HepG2 (cell line): ENCODE results near the gene RTRAF. TPM values are rescaled to one million over a fixed set of nuclear protein-coding genes. Genes with fewer than 3 reads are reported as not detected.

Experiments
- ATAD3A ChIP-seq: sonication (generic); formaldehyde crosslinking; IDR thresholded peaks from 2 replicates; pipeline ENCODE4 v1.4.0; 2020; ENCODE audit warnings: missing genetic modification reagents
- ELF3 ChIP-seq: IDR thresholded peaks from 2 replicates; pipeline ENCODE4 v1.6.1; 2016; ENCODE audit warnings: missing genetic modification reagents, missing compliant biosample characterization
- ISL2 ChIP-seq: sonication (generic); formaldehyde crosslinking; IDR thresholded peaks from 2 replicates; pipeline ENCODE4 v1.5.0; 2020; ENCODE audit warnings: missing genetic modification reagents
- NCOA5 ChIP-seq: sonication (generic); formaldehyde crosslinking; IDR thresholded peaks from 2 replicates; pipeline ENCODE4 v1.4.0; 2020; ENCODE audit warnings: missing genetic modification reagents
- PHF20 ChIP-seq: sonication (generic); formaldehyde crosslinking; IDR thresholded peaks from 2 replicates; pipeline ENCODE4 v1.5.0; 2020; ENCODE audit warnings: mild to moderate bottlenecking, missing genetic modification reagents
- RFXANK ChIP-seq: IDR thresholded peaks from 2 replicates; pipeline ENCODE4 v1.6.1; 2016
- SAP130 ChIP-seq: IDR thresholded peaks from 2 replicates; pipeline ENCODE4 v1.6.1; 2016; ENCODE audit warnings: low read depth
- SMAD1 ChIP-seq: sonication (generic); formaldehyde crosslinking; IDR thresholded peaks from 2 replicates; pipeline ENCODE4 v1.4.0; 2020; ENCODE audit warnings: missing genetic modification reagents, low read depth, mild to moderate bottlenecking, borderline replicate concordance
- TBX2 ChIP-seq: sonication (generic); formaldehyde crosslinking; IDR thresholded peaks from 2 replicates; pipeline ENCODE4 v1.5.0; 2020; ENCODE audit warnings: missing genetic modification reagents, mild to moderate bottlenecking, borderline replicate concordance
- TFE3 ChIP-seq: IDR thresholded peaks from 2 replicates; pipeline ENCODE4 v1.6.1; 2016
- U2AF1 ChIP-seq: fragments of 200-400 bp; formaldehyde crosslinking; optimal IDR thresholded peaks from 2 replicates; pipeline ENCODE3; 2017; ENCODE audit warnings: mild to moderate bottlenecking, low read depth, low read length
- ZNF33A ChIP-seq: sonication (generic); formaldehyde crosslinking; IDR thresholded peaks from 2 replicates; pipeline ENCODE4 v1.5.1; 2020; ENCODE audit warnings: missing genetic modification reagents, mild to moderate bottlenecking, moderate library complexity, borderline replicate concordance
- ZNF343 ChIP-seq: sonication (generic); formaldehyde crosslinking; IDR thresholded peaks from 2 replicates; pipeline ENCODE4 v1.4.0; 2020; ENCODE audit warnings: mild to moderate bottlenecking, missing genetic modification reagents
- ZNF354B ChIP-seq: sonication (generic); formaldehyde crosslinking; IDR thresholded peaks from 2 replicates; pipeline ENCODE4 v1.8.0; 2022; ENCODE audit warnings: mild to moderate bottlenecking, missing genetic modification reagents
- ZNF576 ChIP-seq: sonication (generic); formaldehyde crosslinking; IDR thresholded peaks from 2 replicates; pipeline ENCODE4 v1.4.0; 2020; ENCODE audit warnings: mild to moderate bottlenecking, missing genetic modification reagents
- ZNF652 ChIP-seq: IDR thresholded peaks from 2 replicates; pipeline ENCODE4 v1.6.1; 2016; ENCODE audit warnings: low read depth, borderline replicate concordance
- ZNF674 ChIP-seq: sonication (generic); formaldehyde crosslinking; IDR thresholded peaks from 2 replicates; pipeline ENCODE4 v1.5.0; 2020; ENCODE audit warnings: low read depth, mild to moderate bottlenecking, missing genetic modification reagents
- ZNF781 ChIP-seq: sonication (generic); formaldehyde crosslinking; IDR thresholded peaks from 2 replicates; pipeline ENCODE4 v1.5.1; 2020; ENCODE audit warnings: borderline replicate concordance, mild to moderate bottlenecking, missing genetic modification reagents; ENCODE audit errors: not compliant biosample characterization
- ZNF850 ChIP-seq: sonication (generic); formaldehyde crosslinking; conservative IDR thresholded peaks from 2 replicates; pipeline ENCODE4 v1.9.0; 2021; ENCODE audit warnings: mild to moderate bottlenecking, missing genetic modification reagents
- ZNF883 ChIP-seq: sonication (generic); formaldehyde crosslinking; IDR thresholded peaks from 2 replicates; pipeline ENCODE4 v1.5.1; 2020; ENCODE audit warnings: mild to moderate bottlenecking, missing genetic modification reagents; ENCODE audit errors: not compliant biosample characterization
- polyA plus RNA-seq, 8 experiments: library from polyadenylated mRNA; depleted of rRNA in 3 of 8; stranded (reverse) in 7 of 8; unstranded in 1 of 8; fragments of >200 nt; fragmentation: Illumina TruSeq in 4 of 8; extraction: Trizol in 4 of 8; gene quantifications; 2 replicates each; pipeline versions ENCODE4 v1.2.1 to v1.2.3, GENCODE V29; 2011 to 2016; ENCODE audit warnings: low read depth in 4 of 8, missing spikeins in 1 of 8, mixed read lengths in 1 of 8; ENCODE audit not compliant: insufficient read depth in 1 of 8
- total RNA-seq, 5 experiments: library from RNA; depleted of rRNA; stranded (reverse); fragments of >200 nt; fragmentation: Illumina TruSeq; extraction: Trizol; gene quantifications; 2 replicates each; pipeline ENCODE4 v1.2.3, GENCODE V29; 2016; ENCODE audit warnings: low read depth in 1 of 5
- TF ChIP-seq, protein P1 (sequence below): IDR thresholded peaks from 2 replicates; pipeline ENCODE4 v1.4.0; 2020; ENCODE audit warnings: mild to moderate bottlenecking, missing genetic modification reagents
- TF ChIP-seq, protein P2 (sequence below): sonication (generic); formaldehyde crosslinking; IDR thresholded peaks from 2 replicates; pipeline ENCODE4 v1.5.0; 2020; ENCODE audit warnings: missing genetic modification reagents

Gene RTRAF
- total and polyA plus RNA-seq, 2 of the 13 experiments (the other 11 are each of a cell fraction or from before 2014, with no cell fraction given) = 137 to 258 TPM

DNA sequence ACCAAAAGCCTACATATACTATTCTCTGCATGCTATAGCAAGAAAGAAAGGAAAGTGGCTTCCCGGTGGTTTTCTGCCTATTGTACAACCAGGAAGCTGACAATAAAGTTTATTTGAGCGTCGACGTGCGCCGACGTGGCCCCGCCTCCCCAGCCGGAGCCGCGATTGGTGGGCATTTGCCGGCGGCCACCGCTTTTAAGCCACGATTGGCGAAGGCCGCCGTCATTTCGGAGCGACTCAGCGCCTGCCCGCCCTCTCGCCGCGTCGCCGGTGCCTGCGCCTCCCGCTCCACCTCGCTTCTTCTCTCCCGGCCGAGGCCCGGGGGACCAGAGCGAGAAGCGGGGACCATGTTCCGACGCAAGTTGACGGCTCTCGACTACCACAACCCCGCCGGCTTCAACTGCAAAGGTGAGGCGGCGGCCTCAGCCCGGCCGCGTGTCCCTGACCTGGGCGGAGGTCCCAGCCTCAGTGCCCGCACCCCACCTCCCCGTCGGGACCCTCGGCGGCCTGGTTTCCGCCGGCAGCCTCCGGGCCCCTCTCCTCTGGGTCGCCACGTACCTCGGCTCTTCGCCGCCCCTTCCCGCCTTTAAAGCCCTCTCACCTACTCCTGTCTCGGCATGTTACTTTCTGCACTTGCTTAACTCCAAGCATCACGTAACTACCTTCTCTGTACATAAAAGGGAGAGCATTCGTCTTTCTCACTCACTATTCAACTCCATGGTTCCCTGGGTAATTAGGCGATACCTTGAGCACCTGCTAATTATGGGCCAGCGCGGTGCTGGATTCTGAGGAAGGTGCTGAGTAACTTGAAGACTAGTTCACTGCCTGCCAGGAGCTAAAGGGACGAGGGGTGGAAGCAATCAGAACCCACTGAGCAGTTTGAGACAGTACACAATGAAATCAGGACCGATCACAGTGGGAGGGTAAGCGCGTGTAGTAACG lies at the start of gene RTRAF (continued):
- TF ChIP-seq, protein P1, sequence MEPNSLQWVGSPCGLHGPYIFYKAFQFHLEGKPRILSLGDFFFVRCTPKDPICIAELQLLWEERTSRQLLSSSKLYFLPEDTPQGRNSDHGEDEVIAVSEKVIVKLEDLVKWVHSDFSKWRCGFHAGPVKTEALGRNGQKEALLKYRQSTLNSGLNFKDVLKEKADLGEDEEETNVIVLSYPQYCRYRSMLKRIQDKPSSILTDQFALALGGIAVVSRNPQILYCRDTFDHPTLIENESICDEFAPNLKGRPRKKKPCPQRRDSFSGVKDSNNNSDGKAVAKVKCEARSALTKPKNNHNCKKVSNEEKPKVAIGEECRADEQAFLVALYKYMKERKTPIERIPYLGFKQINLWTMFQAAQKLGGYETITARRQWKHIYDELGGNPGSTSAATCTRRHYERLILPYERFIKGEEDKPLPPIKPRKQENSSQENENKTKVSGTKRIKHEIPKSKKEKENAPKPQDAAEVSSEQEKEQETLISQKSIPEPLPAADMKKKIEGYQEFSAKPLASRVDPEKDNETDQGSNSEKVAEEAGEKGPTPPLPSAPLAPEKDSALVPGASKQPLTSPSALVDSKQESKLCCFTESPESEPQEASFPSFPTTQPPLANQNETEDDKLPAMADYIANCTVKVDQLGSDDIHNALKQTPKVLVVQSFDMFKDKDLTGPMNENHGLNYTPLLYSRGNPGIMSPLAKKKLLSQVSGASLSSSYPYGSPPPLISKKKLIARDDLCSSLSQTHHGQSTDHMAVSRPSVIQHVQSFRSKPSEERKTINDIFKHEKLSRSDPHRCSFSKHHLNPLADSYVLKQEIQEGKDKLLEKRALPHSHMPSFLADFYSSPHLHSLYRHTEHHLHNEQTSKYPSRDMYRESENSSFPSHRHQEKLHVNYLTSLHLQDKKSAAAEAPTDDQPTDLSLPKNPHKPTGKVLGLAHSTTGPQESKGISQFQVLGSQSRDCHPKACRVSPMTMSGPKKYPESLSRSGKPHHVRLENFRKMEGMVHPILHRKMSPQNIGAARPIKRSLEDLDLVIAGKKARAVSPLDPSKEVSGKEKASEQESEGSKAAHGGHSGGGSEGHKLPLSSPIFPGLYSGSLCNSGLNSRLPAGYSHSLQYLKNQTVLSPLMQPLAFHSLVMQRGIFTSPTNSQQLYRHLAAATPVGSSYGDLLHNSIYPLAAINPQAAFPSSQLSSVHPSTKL (CRISPR knock-in tag) = peak; percentile 39; the same call in 1 of the 2 replicates
- TF ChIP-seq, protein P2, sequence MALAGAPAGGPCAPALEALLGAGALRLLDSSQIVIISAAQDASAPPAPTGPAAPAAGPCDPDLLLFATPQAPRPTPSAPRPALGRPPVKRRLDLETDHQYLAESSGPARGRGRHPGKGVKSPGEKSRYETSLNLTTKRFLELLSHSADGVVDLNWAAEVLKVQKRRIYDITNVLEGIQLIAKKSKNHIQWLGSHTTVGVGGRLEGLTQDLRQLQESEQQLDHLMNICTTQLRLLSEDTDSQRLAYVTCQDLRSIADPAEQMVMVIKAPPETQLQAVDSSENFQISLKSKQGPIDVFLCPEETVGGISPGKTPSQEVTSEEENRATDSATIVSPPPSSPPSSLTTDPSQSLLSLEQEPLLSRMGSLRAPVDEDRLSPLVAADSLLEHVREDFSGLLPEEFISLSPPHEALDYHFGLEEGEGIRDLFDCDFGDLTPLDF (CRISPR knock-in tag) = no peak
- no peak for TF ChIP-seq TFE3 (CRISPR knock-in tag)
- TF ChIP-seq ZNF674 (CRISPR knock-in tag) = no peak
- peak; percentile 69 for TF ChIP-seq ZNF883 (CRISPR knock-in tag)
- peak; percentile 81 for TF ChIP-seq SAP130 (CRISPR knock-in tag)
- no peak for TF ChIP-seq RFXANK (CRISPR knock-in tag)
- no peak for TF ChIP-seq NCOA5 (CRISPR knock-in tag)
- TF ChIP-seq ZNF781 = peak; percentile 39
- TF ChIP-seq ZNF33A (CRISPR knock-in tag) = no peak
- TF ChIP-seq PHF20 = peak; percentile 95
- no peak for TF ChIP-seq ZNF576
- no peak for TF ChIP-seq ATAD3A
- no peak for TF ChIP-seq ZNF850 (CRISPR knock-in tag)
- 0 out of 2 replicates have a peak, but pooled peaks have one; percentile 66 for TF ChIP-seq ZNF343 (CRISPR knock-in tag)
- TF ChIP-seq TBX2 = peak; percentile 58; the same call in 1 of the 2 replicates
- TF ChIP-seq ZNF354B (CRISPR knock-in tag) = peak; percentile 93
- no peak for TF ChIP-seq U2AF1
- TF ChIP-seq ISL2 (CRISPR knock-in tag) = no peak
- TF ChIP-seq ZNF652 (CRISPR knock-in tag) = no peak
- peak; percentile 47; the same call in 1 of the 2 replicates for TF ChIP-seq SMAD1 (CRISPR knock-in tag)
- peak; percentile 75; the same call in 1 of the 2 replicates for TF ChIP-seq ELF3 (CRISPR knock-in tag)
